Measurements from ENCODE around the gene NIT2.

Gene NIT2

GRCh38 chr3:100358413-100358812, 23.9 kb downstream of the NIT2 start:
- no peak for TF ChIP-seq CTCF (IDR thresholded peaks at IDR 0.05; ENCODE audit: insufficient read depth, low read length, poor library complexity, severe bottlenecking)
- no peaks in the 10 kb centered on the region for H3K27me3 ChIP-seq (replicated peaks; ENCODE audit: control insufficient read depth, insufficient read depth, low read length)
- no peak for DNase-seq (ENCODE audit: extremely low read depth, insufficient read length)
- peaks cover 3% of the 10 kb centered on the region for H3K36me3 ChIP-seq (ENCODE audit: control insufficient read depth, insufficient read depth, low read length)
- H3K4me3 ChIP-seq (replicated peaks; ENCODE audit: low read depth, low read length), result no peak overlapping the region

GRCh38 chr3:100359035-100359434, 24.5 kb downstream of the NIT2 start:
- H3K27me3 ChIP-seq (replicated peaks; ENCODE audit: control insufficient read depth, insufficient read depth, low read length), result no peaks in the 10 kb centered on the region
- no peak for DNase-seq (ENCODE audit: extremely low read depth, insufficient read length)
- H3K36me3 ChIP-seq (ENCODE audit: control insufficient read depth, insufficient read depth, low read length), result peaks cover 2% of the 10 kb centered on the region; the same call in 1 of the 2 replicates
- no peak overlapping the region for H3K4me3 ChIP-seq (replicated peaks; ENCODE audit: low read depth, low read length)
- no peak for TF ChIP-seq CTCF (IDR thresholded peaks at IDR 0.05; ENCODE audit: insufficient read depth, low read length, poor library complexity, severe bottlenecking)

- H3K36me3 ChIP-seq (ENCODE audit: control insufficient read depth, insufficient read depth, low read length), result peaks cover 4% of the 10 kb centered on the region
- DNase-seq (ENCODE audit: extremely low read depth, insufficient read length), result no peak
Observed at GRCh38 chr3:100360757-100361496, 26.4 kb downstream of the NIT2 start.

GRCh38 chr3:100361897-100362296, 27.3 kb downstream of the NIT2 start:
- Histone ChIP-seq H3K36me3 (ENCODE audit: control insufficient read depth, insufficient read depth, low read length) (peaks cover 4% of the 10 kb centered on the region), H3K4me3 (replicated peaks; ENCODE audit: low read depth, low read length) (no peak overlapping the region), H3K27me3 (replicated peaks; ENCODE audit: control insufficient read depth, insufficient read depth, low read length) (no peaks in the 10 kb centered on the region)
- DNase-seq (ENCODE audit: extremely low read depth, insufficient read length), result no peak
- no peak for TF ChIP-seq CTCF (IDR thresholded peaks at IDR 0.05; ENCODE audit: insufficient read depth, low read length, poor library complexity, severe bottlenecking)

More at GRCh38 chr3:100360757-100361496, 26.4 kb downstream of the NIT2 start:
- Histone ChIP-seq H3K4me3 (replicated peaks; ENCODE audit: low read depth, low read length) (no peak overlapping the region), H3K27me3 (replicated peaks; ENCODE audit: control insufficient read depth, insufficient read depth, low read length) (no peaks in the 10 kb centered on the region)
- no peak for TF ChIP-seq CTCF (IDR thresholded peaks at IDR 0.05; ENCODE audit: insufficient read depth, low read length, poor library complexity, severe bottlenecking)

GRCh38 chr3:100364421-100364820, 29.9 kb downstream of the NIT2 start:
- H3K36me3 ChIP-seq (ENCODE audit: control insufficient read depth, insufficient read depth, low read length), result peaks cover 4% of the 10 kb centered on the region
- TF ChIP-seq CTCF (IDR thresholded peaks at IDR 0.05; ENCODE audit: insufficient read depth, low read length, poor library complexity, severe bottlenecking), result no peak

More at GRCh38 chr3:100364421-100364820, 29.9 kb downstream of the NIT2 start:
- Histone ChIP-seq H3K27me3 (replicated peaks; ENCODE audit: control insufficient read depth, insufficient read depth, low read length) (no peaks in the 10 kb centered on the region), H3K4me3 (replicated peaks; ENCODE audit: low read depth, low read length) (no peak overlapping the region)
- no peak for DNase-seq (ENCODE audit: extremely low read depth, insufficient read length)

All from GM06990 (cell line).